CD14-positive monocyte (primary cell): ENCODE data around the gene DIAPH2. TPM values are rescaled to one million over a fixed set of nuclear protein-coding genes. Genes with fewer than 3 reads are reported as not detected.

Experiments
- DNase-seq, 3 donors: peaks; one replicate each; pipeline ENCODE4 v3.0.0-alpha.2; 2011 to 2022
- H2AFZ ChIP-seq: 2 replicates; pipeline ENCODE4 v1.6.0; 2012; ENCODE audit warnings: mild to moderate bottlenecking, low read depth, low read length, inconsistent platforms; ENCODE audit not compliant: insufficient read depth, poor library complexity, severe bottlenecking
- H3K27ac ChIP-seq, 2 donors: 1 replicate in 1 of 2; 2 replicates in 1 of 2; pipeline ENCODE4 v1.5.1; 2012 to 2013; ENCODE audit warnings: low read length in 2 of 2, control low read depth in 1 of 2, inconsistent platforms in 1 of 2, low read depth in 1 of 2, mild to moderate bottlenecking in 1 of 2
- H3K27me3 ChIP-seq, 2 donors: one replicate each; pipeline versions ENCODE4 v1.6.0 to v1.6.1; 2011 to 2013; ENCODE audit warnings: low read length in 2 of 2; ENCODE audit not compliant: control insufficient read depth in 2 of 2, insufficient read depth in 2 of 2
- H3K36me3 ChIP-seq, 2 donors: replicated peaks in 1 of 2; 1 replicate in 1 of 2; 2 replicates in 1 of 2; pipeline versions ENCODE4 v1.5.1 to v1.6.1; 2012 to 2013; ENCODE audit warnings: low read length in 2 of 2, control low read depth in 1 of 2, inconsistent platforms in 1 of 2, mild to moderate bottlenecking in 1 of 2; ENCODE audit not compliant: insufficient read depth in 2 of 2, control insufficient read depth in 1 of 2
- H3K4me1 ChIP-seq, 2 donors: 1 replicate in 1 of 2; 2 replicates in 1 of 2; pipeline versions ENCODE4 v1.5.1 to v1.6.1; 2012 to 2013; ENCODE audit warnings: low read length in 2 of 2, control low read depth in 1 of 2, inconsistent platforms in 1 of 2, mild to moderate bottlenecking in 1 of 2, moderate library complexity in 1 of 2; ENCODE audit not compliant: insufficient read depth in 2 of 2, control insufficient read depth in 1 of 2
- H3K4me2 ChIP-seq: replicated peaks from 2 replicates; pipeline ENCODE3; 2012; ENCODE audit warnings: low read length, moderate library complexity, mild to moderate bottlenecking; ENCODE audit not compliant: poor library complexity, severe bottlenecking; ENCODE audit errors: extremely low read depth
- H3K4me3 ChIP-seq, 3 experiments: fragments of 200-600 bp in 1 of 3; sonication (generic) in 1 of 3; replicated peaks in 1 of 3; 1 replicate in 2 of 3; 2 replicates in 1 of 3; pipeline ENCODE4 v1.5.1; 2011 to 2013; ENCODE audit warnings: low read length in 3 of 3, mild to moderate bottlenecking in 3 of 3, control low read depth in 2 of 3, low read depth in 2 of 3, inconsistent platforms in 1 of 3, moderate library complexity in 1 of 3
- H3K79me2 ChIP-seq: 2 replicates; pipeline ENCODE4 v1.6.0; 2012; ENCODE audit warnings: mild to moderate bottlenecking, control low read depth, inconsistent platforms, low read length, moderate library complexity; ENCODE audit not compliant: insufficient read depth
- H3K9ac ChIP-seq: 2 replicates; pipeline ENCODE4 v1.6.0; 2017; ENCODE audit warnings: low read length, mild to moderate bottlenecking; ENCODE audit not compliant: insufficient read depth, poor library complexity, severe bottlenecking
- H3K9me3 ChIP-seq, 2 donors: replicated peaks in 1 of 2; 1 replicate in 1 of 2; 2 replicates in 1 of 2; pipeline versions ENCODE4 v1.5.1 to v1.6.1; 2012 to 2013; ENCODE audit warnings: low read length in 2 of 2, control low read depth in 1 of 2; ENCODE audit not compliant: control insufficient read depth in 1 of 2, insufficient read depth in 1 of 2
- H4K20me1 ChIP-seq: 2 replicates; pipeline ENCODE4 v1.6.0; 2012; ENCODE audit warnings: mild to moderate bottlenecking, low read length, control low read depth, moderate library complexity; ENCODE audit not compliant: insufficient read depth
- H3K27ac Mint-ChIP-seq, 7 donors: one replicate each; pipeline ENCODE4 v1.8.0; 2020; ENCODE audit warnings: mild to moderate bottlenecking in 7 of 7, mixed read lengths in 7 of 7, moderate library complexity in 6 of 7, inconsistent platforms in 2 of 7
- H3K27me3 Mint-ChIP-seq, 3 donors: one replicate each; pipeline ENCODE4 v1.8.0; 2021 to 2022; ENCODE audit warnings: low read depth in 3 of 3, mild to moderate bottlenecking in 3 of 3, mixed read lengths in 3 of 3, moderate library complexity in 3 of 3, inconsistent platforms in 1 of 3
- H3K36me3 Mint-ChIP-seq, 2 donors: one replicate each; pipeline ENCODE4 v1.8.0; 2020; ENCODE audit warnings: mixed read lengths in 2 of 2, inconsistent platforms in 1 of 2, mild to moderate bottlenecking in 1 of 2
- H3K4me1 Mint-ChIP-seq: one replicate; pipeline ENCODE4 v1.8.0; 2020; ENCODE audit warnings: mild to moderate bottlenecking, mixed read lengths
- H3K4me3 Mint-ChIP-seq, 2 donors: one replicate each; pipeline ENCODE4 v1.8.0; 2020; ENCODE audit warnings: mild to moderate bottlenecking in 2 of 2, mixed read lengths in 2 of 2, moderate library complexity in 1 of 2
- H3K9me3 Mint-ChIP-seq, 7 donors: one replicate each; pipeline ENCODE4 v1.8.0; 2020 to 2022; ENCODE audit warnings: mixed read lengths in 7 of 7, mild to moderate bottlenecking in 6 of 7, moderate library complexity in 6 of 7, inconsistent platforms in 2 of 7
- CTCF ChIP-seq: fragments of 200-600 bp; IDR thresholded peaks from one replicate; pipeline ENCODE4 v1.8.0; 2022; ENCODE audit warnings: antibody characterized with exemption, mild to moderate bottlenecking
- WGBS: methylation state at CpG from one replicate; pipeline ENCODE4 v1.1.5; 2013; ENCODE audit warnings: missing lambda C conversion rate; ENCODE audit not compliant: insufficient coverage; 5-methylcytosine and 5-hydroxymethylcytosine counted together
- intact Hi-C, 2 donors: fragments of 100-400 bp; cut with micrococcal nuclease; formaldehyde crosslinking; loops; one replicate each; pipeline versions ENCODE4 v1.15.0 to v1.15.1; 2023
- polyA plus RNA-seq, 3 donors: library from polyadenylated mRNA; depleted of rRNA in 1 of 3; unstranded in 2 of 3; stranded (reverse) in 1 of 3; fragments of 300-500 nt in 2 of 3; fragments of >200 nt in 1 of 3; fragmentation: Illumina TruSeq in 2 of 3; gene quantifications; 1 replicate in 2 of 3; 2 replicates in 1 of 3; pipeline ENCODE4 v1.2.3, GENCODE V29; 2012 to 2021

The DIAPH2 gene
- polyA plus RNA-seq, 3 donors, result 9.5 to 20.5 (median 11.4) TPM

GRCh38 chrX:97399400-97399799 is 714.8 kb downstream of the DIAPH2 start:
- H3K9me3 Mint-ChIP-seq, result no peaks in the 10 kb centered on the region
- no peaks in the 10 kb centered on the region for H4K20me1 ChIP-seq
- H3K27ac Mint-ChIP-seq, result peak overlapping the region in 1 of 7 donors; percentile 7
- H3K79me2 ChIP-seq, result no peaks in the 10 kb centered on the region
- H3K9me3 ChIP-seq, result no peaks in the 10 kb centered on the region
- no peaks in the 10 kb centered on the region for H3K27me3 ChIP-seq
- H3K9ac ChIP-seq, result no peak overlapping the region
- H3K4me2 ChIP-seq, result no peak overlapping the region
- no peak for TF ChIP-seq CTCF
- H3K4me1 ChIP-seq, result no peaks in the 10 kb centered on the region
- H3K27ac ChIP-seq, result no peak overlapping the region
- H3K4me3 ChIP-seq, result no peak overlapping the region
- peaks cover 0 to 4% of the 10 kb centered on the region in 2 donors for H3K36me3 ChIP-seq
- no peaks in the 10 kb centered on the region for H3K4me1 Mint-ChIP-seq
- intact Hi-C loops, result no loop called here
- no CpG with 5 or more reads among the region's 2 CpGs for WGBS
- H3K36me3 Mint-ChIP-seq, result peaks cover 2 to 8% of the 10 kb centered on the region in 2 donors
- H2AFZ ChIP-seq, result no peak overlapping the region
- peaks cover 0 to 1% (median 0%) of the 10 kb centered on the region in 3 donors for H3K27me3 Mint-ChIP-seq
- H3K4me3 Mint-ChIP-seq, result no peak overlapping the region
- DNase-seq, result no peak

GRCh38 chrX:97400492-97400891 is 715.9 kb downstream of the DIAPH2 start:
- TF ChIP-seq CTCF, result no peak
- Mint-ChIP-seq H3K36me3 (peaks cover 2 to 8% of the 10 kb centered on the region in 2 donors), H3K27ac (no peak overlapping the region), H3K4me3 (no peak overlapping the region), H3K27me3 (no peaks in the 10 kb centered on the region), H3K4me1 (no peaks in the 10 kb centered on the region), H3K9me3 (no peaks in the 10 kb centered on the region)
- H4K20me1 ChIP-seq, result no peaks in the 10 kb centered on the region
- H3K27ac ChIP-seq, result no peak overlapping the region
- no peak for DNase-seq
- no peak overlapping the region for H3K4me2 ChIP-seq
- H3K9ac ChIP-seq, result no peak overlapping the region
- intact Hi-C loops, result no loop called here
- H3K4me3 ChIP-seq, result no peak overlapping the region
- no peaks in the 10 kb centered on the region for H3K4me1 ChIP-seq
- no peaks in the 10 kb centered on the region for H3K27me3 ChIP-seq
- no peaks in the 10 kb centered on the region for H3K36me3 ChIP-seq
- no peaks in the 10 kb centered on the region for H3K9me3 ChIP-seq
- no peak overlapping the region for H2AFZ ChIP-seq
- H3K79me2 ChIP-seq, result no peaks in the 10 kb centered on the region
